ENCODE results near the gene PCBP3.

DNA sequence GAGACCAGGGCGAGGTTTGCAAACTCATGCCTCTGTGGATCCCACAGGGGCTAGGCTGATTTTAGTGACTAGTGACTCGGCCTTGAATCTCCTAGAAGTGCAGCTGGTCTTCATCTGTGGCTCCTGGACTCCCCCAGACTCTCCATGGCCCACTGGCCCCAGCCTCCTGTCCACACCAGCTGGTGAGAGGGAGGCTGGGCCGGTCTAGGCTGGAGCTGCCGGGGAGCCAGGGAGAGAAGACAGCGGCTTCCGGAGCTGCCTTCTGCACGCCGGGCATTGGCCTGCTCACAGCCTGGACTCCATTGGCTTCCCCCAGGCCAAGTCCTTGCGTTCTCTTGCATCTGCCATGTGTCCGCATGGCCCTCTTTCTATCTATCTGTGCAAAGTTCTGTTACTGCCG lies 285.9 kb downstream of the PCBP3 start:
- TF ChIP-seq, protein P1, sequence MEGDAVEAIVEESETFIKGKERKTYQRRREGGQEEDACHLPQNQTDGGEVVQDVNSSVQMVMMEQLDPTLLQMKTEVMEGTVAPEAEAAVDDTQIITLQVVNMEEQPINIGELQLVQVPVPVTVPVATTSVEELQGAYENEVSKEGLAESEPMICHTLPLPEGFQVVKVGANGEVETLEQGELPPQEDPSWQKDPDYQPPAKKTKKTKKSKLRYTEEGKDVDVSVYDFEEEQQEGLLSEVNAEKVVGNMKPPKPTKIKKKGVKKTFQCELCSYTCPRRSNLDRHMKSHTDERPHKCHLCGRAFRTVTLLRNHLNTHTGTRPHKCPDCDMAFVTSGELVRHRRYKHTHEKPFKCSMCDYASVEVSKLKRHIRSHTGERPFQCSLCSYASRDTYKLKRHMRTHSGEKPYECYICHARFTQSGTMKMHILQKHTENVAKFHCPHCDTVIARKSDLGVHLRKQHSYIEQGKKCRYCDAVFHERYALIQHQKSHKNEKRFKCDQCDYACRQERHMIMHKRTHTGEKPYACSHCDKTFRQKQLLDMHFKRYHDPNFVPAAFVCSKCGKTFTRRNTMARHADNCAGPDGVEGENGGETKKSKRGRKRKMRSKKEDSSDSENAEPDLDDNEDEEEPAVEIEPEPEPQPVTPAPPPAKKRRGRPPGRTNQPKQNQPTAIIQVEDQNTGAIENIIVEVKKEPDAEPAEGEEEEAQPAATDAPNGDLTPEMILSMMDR (IDR thresholded peaks at IDR 0.05; ENCODE audit: control extremely low read depth in 1 of 3, insufficient read depth in 1 of 3, low read depth in 1 of 3, low read length in 3 of 3): no peak
- TF ChIP-seq, protein P2, sequence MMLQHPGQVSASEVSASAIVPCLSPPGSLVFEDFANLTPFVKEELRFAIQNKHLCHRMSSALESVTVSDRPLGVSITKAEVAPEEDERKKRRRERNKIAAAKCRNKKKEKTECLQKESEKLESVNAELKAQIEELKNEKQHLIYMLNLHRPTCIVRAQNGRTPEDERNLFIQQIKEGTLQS (IDR thresholded peaks at IDR 0.05; ENCODE audit: insufficient read depth, low read depth, low read length): no peak
- no peak for TF ChIP-seq GABPA (IDR thresholded peaks at IDR 0.05; ENCODE audit: borderline replicate concordance, insufficient read depth, low read length)
- TF ChIP-seq BRCA1 (IDR thresholded peaks at IDR 0.05; ENCODE audit: low read depth, low read length): no peak
